ENCODE results near the gene DBH. TPM values are rescaled to one million over a fixed set of nuclear protein-coding genes. Genes with fewer than 3 reads are reported as not detected.

The DBH gene
- total RNA-seq, 4 donors from 2014 or later = not detected

DNA sequence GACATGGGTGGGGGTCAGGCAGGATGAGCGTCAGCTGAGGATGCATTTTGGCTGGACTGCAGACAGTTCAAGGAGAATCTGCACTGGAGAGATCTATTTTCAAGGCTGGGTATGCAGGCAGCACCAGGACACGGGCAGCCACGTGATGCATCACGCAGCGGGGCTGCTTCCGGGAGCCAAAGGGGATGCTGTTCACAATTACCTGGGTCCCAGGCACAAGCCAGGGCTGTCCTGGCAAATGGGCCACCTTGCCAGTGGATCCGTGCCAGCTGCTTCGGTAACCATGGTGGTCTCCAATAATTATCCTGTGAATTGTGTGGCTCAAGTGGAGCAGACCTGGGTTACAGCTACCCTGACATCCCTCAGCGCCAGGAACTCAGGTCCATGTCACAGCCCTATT lies 17.5 kb downstream of the DBH start:
- H3K27me3 ChIP-seq = peaks cover 0 to 94% (median 5%) of the 10 kb centered on the region in 4 donors
- intact Hi-C loops (cut with DNase I) = no loop called here
- no peak for DNase-seq

DNA sequence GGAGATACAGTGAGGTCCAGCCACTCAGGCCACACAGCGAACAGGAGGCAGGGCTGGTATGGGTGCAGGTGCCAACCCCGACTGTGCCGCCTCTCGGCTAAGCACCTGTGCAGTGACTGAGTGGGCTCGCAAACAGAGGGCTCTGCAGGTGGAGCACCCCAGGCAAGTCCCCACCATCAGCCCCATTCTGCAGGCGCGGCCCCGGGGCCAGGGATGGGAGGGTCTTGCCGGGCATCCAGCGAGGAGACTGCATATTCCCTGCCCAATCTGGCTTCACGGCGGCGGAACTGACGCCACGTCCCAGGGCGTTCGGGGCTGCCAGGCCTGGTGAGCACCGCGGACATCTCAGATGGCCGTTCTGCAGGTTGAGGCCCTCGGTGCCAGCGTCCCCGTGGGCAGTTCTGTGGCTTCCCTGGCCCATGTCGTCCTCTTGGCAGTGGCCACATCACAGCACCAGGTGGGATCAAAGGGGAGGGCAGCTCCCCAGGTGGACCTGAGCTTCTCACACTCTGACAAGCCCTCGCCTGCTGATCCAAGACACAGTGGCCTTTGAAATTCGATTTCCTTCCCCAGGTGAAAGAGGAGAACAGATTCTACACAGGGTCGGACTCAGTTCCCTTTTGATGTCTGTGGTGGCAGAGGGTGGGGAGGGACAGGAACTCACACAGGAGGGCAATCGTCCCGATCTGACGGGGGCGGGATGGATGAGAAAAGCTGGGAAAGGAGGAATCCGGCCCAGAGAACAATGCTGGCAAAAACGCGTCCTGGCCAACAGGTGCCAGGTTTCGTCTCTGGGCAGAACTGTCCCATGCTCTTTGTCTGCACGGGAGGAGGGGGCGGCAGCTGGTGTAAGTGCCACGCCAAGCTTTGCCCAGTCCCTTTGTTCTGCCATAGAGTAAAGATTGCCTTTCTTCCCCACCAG lies 18.8 kb downstream of the DBH start:
- intact Hi-C loops (cut with DNase I) = no loop called here
- Histone ChIP-seq H3K4me1 (peaks cover 11 to 24% (median 12%) of the 10 kb centered on the region in 3 donors), H3K27ac (no peak overlapping the region), H3K27me3 (peaks cover 0 to 97% (median 5%) of the 10 kb centered on the region in 4 donors), H3K36me3 (no peaks in the 10 kb centered on the region), H3K9me3 (no peaks in the 10 kb centered on the region), H3K4me3 (no peak overlapping the region)
- no peak for DNase-seq
- WGBS, 2 donors = 22 to 28% methylated on average over 4 to 16 of the region's 38 CpGs
- TF ChIP-seq POLR2A (IDR thresholded peaks at IDR 0.05) = no peak
- TF ChIP-seq, protein P1, sequence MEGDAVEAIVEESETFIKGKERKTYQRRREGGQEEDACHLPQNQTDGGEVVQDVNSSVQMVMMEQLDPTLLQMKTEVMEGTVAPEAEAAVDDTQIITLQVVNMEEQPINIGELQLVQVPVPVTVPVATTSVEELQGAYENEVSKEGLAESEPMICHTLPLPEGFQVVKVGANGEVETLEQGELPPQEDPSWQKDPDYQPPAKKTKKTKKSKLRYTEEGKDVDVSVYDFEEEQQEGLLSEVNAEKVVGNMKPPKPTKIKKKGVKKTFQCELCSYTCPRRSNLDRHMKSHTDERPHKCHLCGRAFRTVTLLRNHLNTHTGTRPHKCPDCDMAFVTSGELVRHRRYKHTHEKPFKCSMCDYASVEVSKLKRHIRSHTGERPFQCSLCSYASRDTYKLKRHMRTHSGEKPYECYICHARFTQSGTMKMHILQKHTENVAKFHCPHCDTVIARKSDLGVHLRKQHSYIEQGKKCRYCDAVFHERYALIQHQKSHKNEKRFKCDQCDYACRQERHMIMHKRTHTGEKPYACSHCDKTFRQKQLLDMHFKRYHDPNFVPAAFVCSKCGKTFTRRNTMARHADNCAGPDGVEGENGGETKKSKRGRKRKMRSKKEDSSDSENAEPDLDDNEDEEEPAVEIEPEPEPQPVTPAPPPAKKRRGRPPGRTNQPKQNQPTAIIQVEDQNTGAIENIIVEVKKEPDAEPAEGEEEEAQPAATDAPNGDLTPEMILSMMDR (IDR thresholded peaks at IDR 0.05) = no peak

More for the DNA sequence above, 17.5 kb downstream of the DBH start:
- no peak overlapping the region for H3K4me3 ChIP-seq
- TF ChIP-seq, protein P1 (IDR thresholded peaks at IDR 0.05) = no peak
- TF ChIP-seq POLR2A (IDR thresholded peaks at IDR 0.05) = no peak
- H3K9me3 ChIP-seq = no peaks in the 10 kb centered on the region
- H3K4me1 ChIP-seq = peaks cover 6 to 15% (median 6%) of the 10 kb centered on the region in 3 donors
- WGBS, 2 donors = 58 to 66% methylated on average over 9 of the region's 9 CpGs
- no peak overlapping the region for H3K27ac ChIP-seq
- H3K36me3 ChIP-seq = no peaks in the 10 kb centered on the region

DNA sequence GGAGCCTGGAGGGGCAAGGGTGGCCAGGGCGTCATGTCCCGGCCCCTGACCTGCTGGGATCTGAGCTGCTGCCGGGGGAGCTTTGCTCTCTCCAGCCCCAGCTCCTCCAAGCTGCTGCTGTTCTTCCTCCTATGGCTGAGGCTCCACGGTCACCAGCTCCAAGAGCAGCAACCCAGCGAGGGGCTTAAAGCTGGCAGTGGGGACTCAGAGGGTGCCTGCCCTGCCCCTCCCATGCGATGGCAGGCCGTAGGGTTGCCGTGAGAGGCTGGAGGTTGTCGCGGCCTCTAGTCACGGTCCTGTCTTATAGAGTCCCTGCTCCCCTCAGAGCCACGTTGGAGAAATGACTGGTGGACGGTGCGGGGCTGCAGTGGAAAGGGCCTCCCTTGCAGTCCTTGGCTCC lies 19.5 kb downstream of the DBH start:
- DNase-seq = no peak
- 57 to 71% methylated on average over 2 to 3 of the region's 14 CpGs for WGBS, 2 donors
- no peak overlapping the region for H3K4me3 ChIP-seq
- H3K27ac ChIP-seq = no peak overlapping the region
- TF ChIP-seq, protein P1 (IDR thresholded peaks at IDR 0.05) = no peak
- TF ChIP-seq POLR2A (IDR thresholded peaks at IDR 0.05) = no peak
- no peaks in the 10 kb centered on the region for H3K36me3 ChIP-seq
- intact Hi-C loops (cut with DNase I) = no loop called here
- peaks cover 0 to 99% (median 5%) of the 10 kb centered on the region in 4 donors for H3K27me3 ChIP-seq
- no peaks in the 10 kb centered on the region for H3K9me3 ChIP-seq
- peaks cover 11 to 24% (median 12%) of the 10 kb centered on the region in 3 donors for H3K4me1 ChIP-seq

DNA sequence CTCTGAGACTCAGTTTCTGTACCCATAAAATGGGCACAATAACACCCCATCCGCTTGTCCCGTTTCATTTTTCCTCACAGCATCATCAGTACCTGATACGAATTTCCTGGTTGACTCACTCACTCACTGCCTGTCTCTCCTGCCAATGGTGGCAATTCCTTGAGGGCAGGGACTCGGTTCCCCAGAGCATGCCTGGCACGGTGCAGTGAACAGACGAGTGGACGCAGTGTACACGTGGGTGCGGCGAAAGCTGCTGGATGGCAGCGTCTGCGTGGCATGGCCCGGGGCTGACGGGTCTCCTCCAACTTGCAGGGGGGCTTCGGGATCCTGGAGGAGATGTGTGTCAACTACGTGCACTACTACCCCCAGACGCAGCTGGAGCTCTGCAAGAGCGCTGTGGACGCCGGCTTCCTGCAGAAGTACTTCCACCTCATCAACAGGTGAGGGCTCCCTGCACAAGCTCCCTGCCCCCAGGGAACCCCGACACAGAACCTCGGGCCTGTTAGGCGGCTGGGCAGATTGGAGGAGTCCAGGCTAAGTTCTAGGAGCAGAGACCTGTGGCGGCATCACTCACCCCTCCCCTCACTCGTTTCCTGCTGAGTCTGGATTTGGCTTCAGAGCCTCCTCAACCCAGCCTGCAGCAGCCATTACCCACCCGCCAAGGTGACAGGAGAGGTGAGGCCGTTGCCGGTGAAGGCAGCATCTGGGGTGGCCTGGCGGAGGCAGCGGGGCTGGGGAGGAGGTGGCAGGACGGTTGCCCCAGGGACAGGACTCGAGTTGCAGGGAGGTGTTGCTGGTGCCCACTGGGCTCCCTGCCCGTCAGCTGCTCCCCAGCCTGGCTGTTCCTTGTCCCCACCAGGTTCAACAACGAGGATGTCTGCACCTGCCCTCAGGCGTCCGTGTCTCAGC lies 20.3 kb downstream of the DBH start:
- Histone ChIP-seq H3K27me3 (peaks cover 0 to 98% (median 5%) of the 10 kb centered on the region in 4 donors), H3K4me3 (no peak overlapping the region), H3K4me1 (peaks cover 11 to 24% (median 12%) of the 10 kb centered on the region in 3 donors), H3K36me3 (no peaks in the 10 kb centered on the region), H3K9me3 (no peaks in the 10 kb centered on the region), H3K27ac (no peak overlapping the region)
- 29 to 38% methylated on average over 3 to 10 of the region's 36 CpGs for WGBS, 2 donors
- DNase-seq = no peak
- TF ChIP-seq, protein P1 (IDR thresholded peaks at IDR 0.05) = no peak
- no peak for TF ChIP-seq POLR2A (IDR thresholded peaks at IDR 0.05)
- intact Hi-C loops (cut with DNase I) = no loop called here

Data from esophagus squamous epithelium (tissue), 5 donors.